Epithelial cell of esophagus (primary cell): ENCODE measurements around the gene DOCK3.
"Not testable (repeated sequence)": the region's sequence is repeated elsewhere in the genome, so short reads cannot be mapped to it uniquely, and the experiment has no call there.

Source experiments
- DNase-seq: peaks from one replicate; pipeline ENCODE4 v3.0.0; 2010; ENCODE audit warnings: low read depth
- H3K4me3 ChIP-seq: 2 replicates; pipeline ENCODE4 v1.5.1; 2011; ENCODE audit warnings: mild to moderate bottlenecking, low read length, control low read depth
- CTCF ChIP-seq: IDR thresholded peaks from 2 replicates; pipeline ENCODE4 v1.5.1; 2011; ENCODE audit warnings: low read depth, mild to moderate bottlenecking, low read length, control low read depth, inconsistent platforms; ENCODE audit not compliant: insufficient read depth; ENCODE audit errors: missing control alignments

The DOCK3 gene

GRCh38 chr3:50817756-50818529 lies 143.2 kb downstream of the DOCK3 start:
- DNase-seq: peak; percentile 17
- no peak overlapping the region for H3K4me3 ChIP-seq
- TF ChIP-seq CTCF: no peak

- no peak for DNase-seq
- no peak for TF ChIP-seq CTCF
Observed at GRCh38 chr3:50819882-50820281, 145.2 kb downstream of the DOCK3 start.

GRCh38 chr3:50825841-50826240 lies 151.1 kb downstream of the DOCK3 start:
- TF ChIP-seq CTCF: no peak
- no peak for DNase-seq
- no peak overlapping the region for H3K4me3 ChIP-seq

More at GRCh38 chr3:50819882-50820281, 145.2 kb downstream of the DOCK3 start:
- no peak overlapping the region for H3K4me3 ChIP-seq

GRCh38 chr3:50830451-50830850 lies 155.7 kb downstream of the DOCK3 start:
- no peak for DNase-seq
- no peak overlapping the region for H3K4me3 ChIP-seq
- TF ChIP-seq CTCF: no peak

GRCh38 chr3:50831009-50831408 lies 156.3 kb downstream of the DOCK3 start:
- not testable (repeated sequence) for H3K4me3 ChIP-seq, DNase-seq

- TF ChIP-seq CTCF: no peak
- DNase-seq: no peak
- no peak overlapping the region for H3K4me3 ChIP-seq
Observed at GRCh38 chr3:50840983-50841489, 166.3 kb downstream of the DOCK3 start.

GRCh38 chr3:50848308-50848707 lies 173.6 kb downstream of the DOCK3 start:
- DNase-seq: no peak
- no peak for TF ChIP-seq CTCF
- no peak overlapping the region for H3K4me3 ChIP-seq
